Measurements from ENCODE around the gene GNAZ. TPM values are rescaled to one million over a fixed set of nuclear protein-coding genes. Genes with fewer than 3 reads are reported as not detected.

The GNAZ gene
- total and polyA plus RNA-seq, 9 donors: 7.2 to 40.8 (median 15.3) TPM

DNA sequence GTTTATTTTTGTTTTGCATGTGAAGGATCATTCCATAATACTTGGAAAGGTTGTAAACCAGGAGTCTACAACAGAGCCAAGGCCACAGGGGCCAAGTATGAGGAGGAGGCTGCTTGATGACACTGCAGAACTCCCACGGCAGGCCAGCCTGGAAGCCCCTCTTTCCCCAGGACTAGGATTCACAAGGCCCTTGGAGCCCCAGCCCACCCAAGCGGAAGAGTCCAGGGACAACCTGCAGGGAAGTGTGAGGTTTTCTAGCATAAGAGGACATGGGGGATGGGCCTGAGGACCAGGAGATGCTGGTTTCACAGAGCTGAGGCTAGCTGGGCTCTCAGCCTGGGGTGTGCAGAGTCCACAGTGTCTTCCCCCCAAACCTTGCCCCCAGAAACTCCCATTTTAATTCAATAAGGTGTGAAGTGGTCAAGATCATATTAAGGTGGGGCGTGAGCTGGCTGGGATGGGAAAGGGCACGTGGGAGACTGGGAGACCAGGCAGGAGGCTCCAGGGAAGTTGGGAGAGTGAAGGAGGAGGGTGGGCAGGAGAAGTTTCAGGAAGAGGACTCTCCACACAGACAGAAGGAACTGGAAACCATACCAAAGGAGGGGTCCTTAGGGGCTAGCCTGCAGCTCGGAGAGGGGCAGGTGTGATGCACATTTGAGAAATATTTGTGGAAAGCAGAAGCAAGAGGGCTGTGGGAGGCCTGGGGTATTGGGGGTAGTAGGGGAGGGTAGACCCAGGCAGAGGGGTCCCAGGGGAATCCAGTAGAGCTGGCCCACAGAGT lies 12.4 kb downstream of the GNAZ start:
- WGBS, 3 donors: 84 to 92% (median 88%) methylated on average over 5 of the region's 5 CpGs
- DNase-seq: no peak
- TF ChIP-seq, protein P1, sequence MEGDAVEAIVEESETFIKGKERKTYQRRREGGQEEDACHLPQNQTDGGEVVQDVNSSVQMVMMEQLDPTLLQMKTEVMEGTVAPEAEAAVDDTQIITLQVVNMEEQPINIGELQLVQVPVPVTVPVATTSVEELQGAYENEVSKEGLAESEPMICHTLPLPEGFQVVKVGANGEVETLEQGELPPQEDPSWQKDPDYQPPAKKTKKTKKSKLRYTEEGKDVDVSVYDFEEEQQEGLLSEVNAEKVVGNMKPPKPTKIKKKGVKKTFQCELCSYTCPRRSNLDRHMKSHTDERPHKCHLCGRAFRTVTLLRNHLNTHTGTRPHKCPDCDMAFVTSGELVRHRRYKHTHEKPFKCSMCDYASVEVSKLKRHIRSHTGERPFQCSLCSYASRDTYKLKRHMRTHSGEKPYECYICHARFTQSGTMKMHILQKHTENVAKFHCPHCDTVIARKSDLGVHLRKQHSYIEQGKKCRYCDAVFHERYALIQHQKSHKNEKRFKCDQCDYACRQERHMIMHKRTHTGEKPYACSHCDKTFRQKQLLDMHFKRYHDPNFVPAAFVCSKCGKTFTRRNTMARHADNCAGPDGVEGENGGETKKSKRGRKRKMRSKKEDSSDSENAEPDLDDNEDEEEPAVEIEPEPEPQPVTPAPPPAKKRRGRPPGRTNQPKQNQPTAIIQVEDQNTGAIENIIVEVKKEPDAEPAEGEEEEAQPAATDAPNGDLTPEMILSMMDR (IDR thresholded peaks at IDR 0.05): no peak
- TF ChIP-seq EP300 (IDR thresholded peaks at IDR 0.05) (no peak), POLR2A (IDR thresholded peaks at IDR 0.05) (no peak)

DNA sequence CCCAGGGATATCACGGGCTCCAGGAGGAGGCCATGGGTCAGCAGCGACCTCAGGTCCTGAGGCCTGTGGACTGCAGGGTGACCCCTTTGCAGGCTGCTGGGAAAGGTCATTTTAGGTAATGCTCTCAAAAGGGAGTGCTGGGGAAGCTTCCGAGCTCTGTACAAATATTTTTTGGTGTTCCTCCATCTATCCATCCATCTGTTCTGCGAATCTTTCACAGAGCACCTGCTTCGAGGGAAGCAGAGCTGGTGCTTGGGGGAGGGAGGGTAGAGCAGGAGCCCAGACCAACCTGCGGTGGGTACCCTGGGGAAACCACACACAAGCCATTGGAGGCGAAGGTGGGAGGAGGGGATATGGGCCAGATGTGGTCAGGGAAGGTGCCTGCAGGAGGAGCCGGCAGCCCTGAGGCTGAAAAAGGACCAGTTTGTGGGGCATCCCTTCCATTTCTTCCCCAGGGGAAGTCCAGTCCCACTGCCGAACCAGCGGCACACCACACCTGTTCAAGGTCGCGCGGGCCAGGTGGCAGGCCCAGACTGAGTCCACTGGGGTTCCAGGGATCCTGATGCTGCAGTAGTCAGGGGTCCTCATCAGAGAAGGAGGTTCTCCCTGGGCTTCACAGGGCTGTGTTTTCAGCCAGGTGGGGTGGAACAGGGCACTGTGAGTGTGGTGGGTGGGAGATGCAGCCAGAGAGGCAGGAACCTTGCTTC lies 13.1 kb downstream of the GNAZ start:
- H3K27ac ChIP-seq: no peak overlapping the region
- H3K9me3 ChIP-seq: no peaks in the 10 kb centered on the region
- no peaks in the 10 kb centered on the region for H3K36me3 ChIP-seq
- intact Hi-C loops (cut with DNase I): no loop called here
- TF ChIP-seq, protein P1 (IDR thresholded peaks at IDR 0.05): no peak
- no peak for TF ChIP-seq EP300 (IDR thresholded peaks at IDR 0.05)
- TF ChIP-seq POLR2A (IDR thresholded peaks at IDR 0.05): no peak
- DNase-seq: no peak
- H3K27me3 ChIP-seq: no peaks in the 10 kb centered on the region
- 85 to 86% (median 86%) methylated on average over 13 of the region's 13 CpGs for WGBS, 3 donors
- no peak overlapping the region for H3K4me3 ChIP-seq
- H3K4me1 ChIP-seq (ENCODE audit: insufficient read depth): no peaks in the 10 kb centered on the region

More for the DNA sequence above, 12.4 kb downstream of the GNAZ start:
- Histone ChIP-seq H3K4me1 (ENCODE audit: insufficient read depth) (no peaks in the 10 kb centered on the region), H3K9me3 (no peaks in the 10 kb centered on the region), H3K36me3 (no peaks in the 10 kb centered on the region), H3K27ac (no peak overlapping the region), H3K27me3 (no peaks in the 10 kb centered on the region), H3K4me3 (no peak overlapping the region)
- intact Hi-C loops (cut with DNase I): no loop called here

DNA sequence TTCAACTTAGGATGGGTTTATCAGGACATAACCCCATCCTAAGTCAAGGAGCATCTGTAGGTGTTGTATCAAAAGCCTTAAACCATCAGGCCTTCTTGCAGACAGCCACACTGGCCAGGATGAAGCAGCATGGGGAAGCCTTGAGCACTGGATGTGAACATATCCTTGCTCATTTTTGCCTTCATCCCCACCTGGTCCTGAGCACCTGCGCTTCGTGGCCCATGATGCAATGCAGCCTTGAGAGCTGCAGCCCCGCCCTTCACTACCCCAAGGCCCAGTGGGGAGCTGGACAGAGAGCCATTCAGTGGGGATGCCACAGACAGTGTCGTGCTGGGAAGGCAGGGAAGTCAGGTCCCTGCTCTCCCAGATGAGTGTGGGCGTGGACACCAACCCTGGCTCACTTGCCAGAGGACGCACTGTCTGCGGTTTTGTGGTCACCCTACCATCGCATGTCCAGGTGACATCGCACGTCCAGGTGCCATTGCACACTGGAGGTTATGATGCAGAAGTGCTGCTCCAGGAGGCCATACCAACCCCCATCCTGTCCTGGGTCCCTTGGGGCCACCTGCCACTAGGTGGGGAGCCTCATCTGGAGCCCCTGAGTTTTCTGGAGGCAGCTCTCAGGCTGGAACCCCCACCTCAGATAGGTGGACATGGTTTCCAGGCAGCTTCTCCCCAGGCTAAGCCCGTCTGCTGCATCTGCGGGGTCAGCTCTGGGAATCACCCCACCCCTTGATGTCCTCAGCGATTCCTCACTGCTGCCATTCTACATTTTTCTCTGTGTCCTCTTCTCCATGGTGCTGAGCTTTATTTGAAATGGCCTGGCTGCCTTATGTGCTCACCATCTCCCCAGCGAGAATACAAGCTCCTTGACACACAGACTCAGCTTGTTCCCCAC lies 14.4 kb downstream of the GNAZ start:
- Histone ChIP-seq H3K4me3 (no peak overlapping the region), H3K4me1 (ENCODE audit: insufficient read depth) (peaks cover 3% of the 10 kb centered on the region), H3K36me3 (no peaks in the 10 kb centered on the region), H3K9me3 (no peaks in the 10 kb centered on the region), H3K27ac (no peak overlapping the region), H3K27me3 (no peaks in the 10 kb centered on the region)
- intact Hi-C loops (cut with DNase I): no loop called here
- 97 to 98% (median 97%) methylated on average over 7 to 14 of the region's 14 CpGs for WGBS, 3 donors
- no peak for DNase-seq
- TF ChIP-seq, protein P1 (IDR thresholded peaks at IDR 0.05): no peak
- TF ChIP-seq POLR2A (IDR thresholded peaks at IDR 0.05) (no peak), EP300 (IDR thresholded peaks at IDR 0.05) (no peak)

- Histone ChIP-seq H3K4me3 (no peak overlapping the region), H3K9me3 (no peaks in the 10 kb centered on the region), H3K36me3 (no peaks in the 10 kb centered on the region), H3K27ac (no peak overlapping the region), H3K27me3 (no peaks in the 10 kb centered on the region), H3K4me1 (ENCODE audit: insufficient read depth) (peaks cover 3% of the 10 kb centered on the region)
- TF ChIP-seq POLR2A (IDR thresholded peaks at IDR 0.05): no peak
- no peak for TF ChIP-seq EP300 (IDR thresholded peaks at IDR 0.05)
- TF ChIP-seq, protein P1 (IDR thresholded peaks at IDR 0.05): no peak
- 93 to 94% (median 94%) methylated on average over 3 of the region's 3 CpGs for WGBS, 3 donors
- intact Hi-C loops (cut with DNase I): no loop called here
- no peak for DNase-seq
These were observed 15.0 kb downstream of the GNAZ start for GRCh38 chr22:23085351-23085671.

Measured in ovary (tissue), 9 donors.